PC-3 (cell line): ENCODE measurements around the gene PRDX5. TPM values are rescaled to one million over a fixed set of nuclear protein-coding genes. Genes with fewer than 3 reads are reported as not detected.
A peak's percentile ranks its signal among the peaks of the same experiment; 100 is the strongest.

Experiments used
- ATAC-seq: fragments of 200-7000 bp; cut with Tn5 transposase; 2 replicates; pipeline ENCODE4 v1.9.1; 2020; ENCODE audit warnings: mild to moderate bottlenecking, moderate library complexity
- BruUV-seq: library from RNA; stranded (reverse); fragments of 400-500 nt; replicated peaks from 2 replicates; lab custom pipeline; 2021; lab: Mats Ljungman, UMichigan
- CTCF ChIA-PET: fragments of 300-600 bp; sonication (Branson Sonifier 250); formaldehyde crosslinking; loops from one replicate; lab custom pipeline; 2022; ENCODE audit warnings: antibody characterized with exemption; lab: Charles Lee
- POLR2A ChIA-PET: fragments of 300-600 bp; sonication (Branson Sonifier 250); formaldehyde crosslinking; loops from one replicate; lab custom pipeline; 2022; ENCODE audit warnings: antibody characterized with exemption; ENCODE audit not compliant: unreplicated experiment; lab: Charles Lee
- DNase-seq: peaks from one replicate; pipeline ENCODE4 v3.0.0-alpha.2; 2015
- H2AFZ ChIP-seq: fragments of 300-600 bp; sonication (generic); 2 replicates; pipeline ENCODE4 v1.6.0; 2016; ENCODE audit warnings: antibody characterized with exemption, low read length
- H3F3A ChIP-seq: fragments of 300-600 bp; sonication (generic); one replicate; pipeline ENCODE4 v1.6.0; 2017; ENCODE audit warnings: antibody characterized with exemption, low read length, control low read depth, mild to moderate bottlenecking; ENCODE audit not compliant: unreplicated experiment
- H3K27ac ChIP-seq: fragments of 300-600 bp; sonication (generic); 2 replicates; pipeline ENCODE4 v1.5.1; 2016; ENCODE audit warnings: mild to moderate bottlenecking, low read length
- H3K27me3 ChIP-seq: fragments of 300-600 bp; sonication (generic); 2 replicates; pipeline ENCODE4 v1.6.1; 2016; ENCODE audit warnings: low read length, mixed read lengths
- H3K36me3 ChIP-seq: fragments of 300-600 bp; sonication (generic); 2 replicates; pipeline ENCODE4 v1.6.1; 2016; ENCODE audit warnings: low read depth, mixed run types, low read length, mixed read lengths
- H3K4me1 ChIP-seq: fragments of 300-600 bp; sonication (generic); 2 replicates; pipeline ENCODE4 v1.5.1; 2016; ENCODE audit warnings: low read length; ENCODE audit not compliant: insufficient read depth
- H3K4me2 ChIP-seq: fragments of 300-600 bp; sonication (generic); 2 replicates; pipeline ENCODE4 v1.6.0; 2016; ENCODE audit warnings: low read length
- H3K4me3 ChIP-seq: fragments of 300-600 bp; sonication (generic); 2 replicates; pipeline ENCODE4 v1.5.1; 2016; ENCODE audit warnings: mild to moderate bottlenecking, low read length, mixed read lengths
- H3K79me2 ChIP-seq: fragments of 300-600 bp; sonication (generic); 2 replicates; pipeline ENCODE4 v1.6.1; 2017; ENCODE audit warnings: low read length, mixed read lengths
- H3K9ac ChIP-seq: fragments of 300-600 bp; sonication (generic); 2 replicates; pipeline ENCODE4 v1.6.0; 2016; ENCODE audit warnings: mild to moderate bottlenecking, low read length
- H3K9me2 ChIP-seq: fragments of 300-600 bp; sonication (generic); replicated peaks from 2 replicates; pipeline ENCODE4 v1.6.1; 2016; ENCODE audit warnings: mixed run types, low read length, mixed read lengths
- H3K9me3 ChIP-seq: fragments of 300-600 bp; sonication (generic); 2 replicates; pipeline ENCODE4 v1.6.1; 2016; ENCODE audit warnings: low read length, mixed read lengths
- H4K20me1 ChIP-seq: fragments of 300-600 bp; sonication (generic); 2 replicates; pipeline ENCODE4 v1.6.1; 2016; ENCODE audit warnings: low read length, mixed read lengths
- CTCF ChIP-seq: fragments of 300-600 bp; sonication (generic); conservative IDR thresholded peaks from 2 replicates; pipeline ENCODE4 v1.5.1; 2017; ENCODE audit warnings: antibody characterized with exemption, low read depth, mild to moderate bottlenecking, low read length
- EZH2 ChIP-seq: fragments of 300-600 bp; sonication (generic); IDR thresholded peaks from one replicate; pipeline ENCODE4 v1.6.1; 2017; ENCODE audit warnings: antibody characterized with exemption, mild to moderate bottlenecking, low read length; ENCODE audit not compliant: unreplicated experiment
- EZH2phosphoT487 ChIP-seq: fragments of 300-600 bp; sonication (generic); IDR thresholded peaks from 2 replicates; pipeline ENCODE4 v1.6.1; 2018; ENCODE audit warnings: mild to moderate bottlenecking, antibody characterized with exemption, low read length, borderline replicate concordance
- intact Hi-C: fragments of 100-400 bp; cut with micrococcal nuclease; formaldehyde crosslinking; loops from 2 replicates; pipeline ENCODE4 v1.9.0; 2023
- total RNA-seq: library from RNA; depleted of rRNA; stranded (reverse); fragments of >200 nt; gene quantifications from 2 replicates; pipeline ENCODE4 v1.2.3, GENCODE V29; 2014

PRDX5 gene
- total RNA-seq, 1 experiment from 2014 or later: 467 TPM

GRCh38 chr11:64286801-64287159, 31.1 kb upstream of the PRDX5 start:
- Histone ChIP-seq H3K9ac (no peak overlapping the region), H2AFZ (no peak overlapping the region), H3K27ac (no peak overlapping the region)

GRCh38 chr11:64287676-64288352, 30.1 kb upstream of the PRDX5 start:
- ChIA-PET CTCF (no interaction called here), POLR2A (no interaction called here)
- no peak for TF ChIP-seq CTCF
- no peak for TF ChIP-seq EZH2phosphoT487
- no peak for TF ChIP-seq EZH2
- Histone ChIP-seq H3K9me2 (no peaks in the 10 kb centered on the region), H3K27me3 (peaks cover 20% of the 10 kb centered on the region), H2AFZ (no peak overlapping the region), H4K20me1 (no peaks in the 10 kb centered on the region), H3K79me2 (peaks cover 28% of the 10 kb centered on the region), H3K9me3 (no peaks in the 10 kb centered on the region), H3K27ac (no peak overlapping the region), H3K4me2 (no peak overlapping the region), H3K9ac (no peak overlapping the region), H3K36me3 (no peaks in the 10 kb centered on the region), H3F3A (no peaks in the 10 kb centered on the region), H3K4me1 (peaks cover 18% of the 10 kb centered on the region), H3K4me3 (no peak overlapping the region)
- no TSS peak for BruUV-seq
- no peak for ATAC-seq
- intact Hi-C loops: no loop called here
- DNase-seq: no peak

More at GRCh38 chr11:64286801-64287159, 31.1 kb upstream of the PRDX5 start:
- Histone ChIP-seq H3K4me3 (peak overlapping the region; percentile 73; the same call in 1 of the 2 replicates), H3K4me2 (peak overlapping the region; percentile 90), H3K36me3 (no peaks in the 10 kb centered on the region), H3F3A (no peaks in the 10 kb centered on the region), H3K79me2 (peaks cover 28% of the 10 kb centered on the region), H3K4me1 (peaks cover 18% of the 10 kb centered on the region), H3K27me3 (peaks cover 10% of the 10 kb centered on the region), H3K9me3 (no peaks in the 10 kb centered on the region), H4K20me1 (no peaks in the 10 kb centered on the region), H3K9me2 (no peaks in the 10 kb centered on the region)
- BruUV-seq: no TSS peak
- DNase-seq (no peak), ATAC-seq (no peak)
- intact Hi-C loops: no loop called here
- no peak for TF ChIP-seq CTCF
- TF ChIP-seq EZH2phosphoT487: no peak
- no peak for TF ChIP-seq EZH2
- POLR2A ChIA-PET: interaction anchor here (0.5 kb wide), 1 partner anchor 113 kb away, joined by 4 read pairs; no protein-coding TSS in a partner anchor
- CTCF ChIA-PET: no interaction called here

- Histone ChIP-seq H3K9me2 (no peaks in the 10 kb centered on the region), H3K27me3 (peaks cover 20% of the 10 kb centered on the region), H3K9me3 (no peaks in the 10 kb centered on the region), H3K9ac (no peak overlapping the region), H3K36me3 (no peaks in the 10 kb centered on the region), H3K4me2 (no peak overlapping the region), H2AFZ (no peak overlapping the region), H3F3A (no peaks in the 10 kb centered on the region), H3K27ac (no peak overlapping the region), H4K20me1 (no peaks in the 10 kb centered on the region), H3K4me3 (no peak overlapping the region), H3K79me2 (peaks cover 23% of the 10 kb centered on the region), H3K4me1 (peaks cover 14% of the 10 kb centered on the region)
- CTCF ChIA-PET: interaction anchor here (1.4 kb wide), 1 partner anchor 12 kb away, joined by 4 read pairs; the partner anchor contains the start of gene CATSPERZ
- no TSS peak for BruUV-seq
- POLR2A ChIA-PET: no interaction called here
- DNase-seq (no peak), ATAC-seq (no peak)
- TF ChIP-seq CTCF (no peak), EZH2 (no peak), EZH2phosphoT487 (no peak)
- intact Hi-C loops: no loop called here
Observed at GRCh38 chr11:64288353-64288750, 29.6 kb upstream of the PRDX5 start.
